ENCODE data around the gene EML4. TPM values are rescaled to one million over a fixed set of nuclear protein-coding genes. Genes with fewer than 3 reads are reported as not detected.

The EML4 gene
- total RNA-seq, 3 donors from 2014 or later (not counting 1 experiment from before 2014, with no cell fraction given): 88.4 to 136 (median 91.5) TPM

GRCh38 chr2:42288811-42289210 is 119.7 kb downstream of the EML4 start:
- Mint-ChIP-seq H3K27me3 (ENCODE audit: low read depth in 2 of 2) (no peaks in the 10 kb centered on the region), H3K4me1 (peaks cover 0 to 4% of the 10 kb centered on the region in 2 donors), H3K4me3 (no peak overlapping the region), H3K27ac (no peak overlapping the region), H3K36me3 (no peaks in the 10 kb centered on the region), H3K9me3 (no peaks in the 10 kb centered on the region)
- Histone ChIP-seq H3K4me1 (ENCODE audit: control insufficient read depth, insufficient read depth, low read length) (no peaks in the 10 kb centered on the region), H3K27me3 (ENCODE audit: control insufficient read depth, insufficient read depth, low read length) (no peaks in the 10 kb centered on the region), H3K9me3 (ENCODE audit: control insufficient read depth, insufficient read depth, low read length) (no peaks in the 10 kb centered on the region), H3K27ac (ENCODE audit: low read length) (no peak overlapping the region), H3K4me3 (ENCODE audit: low read length) (no peak overlapping the region), H3K36me3 (ENCODE audit: control insufficient read depth, insufficient read depth, low read length) (peaks cover 69% of the 10 kb centered on the region)
- WGBS (ENCODE audit: insufficient coverage): no CpG with 5 or more reads among the region's 1 CpG
- intact Hi-C loops (cut with micrococcal nuclease): no loop called here
- DNase-seq: no peak
- no peak for ATAC-seq
- no peak for TF ChIP-seq CTCF (IDR thresholded peaks at IDR 0.05)

GRCh38 chr2:42289222-42289621 is 120.1 kb downstream of the EML4 start:
- Mint-ChIP-seq H3K9me3 (no peaks in the 10 kb centered on the region), H3K4me3 (no peak overlapping the region), H3K27me3 (ENCODE audit: low read depth in 2 of 2) (no peaks in the 10 kb centered on the region), H3K36me3 (no peaks in the 10 kb centered on the region), H3K27ac (no peak overlapping the region), H3K4me1 (peaks cover 0 to 4% of the 10 kb centered on the region in 2 donors)
- no peak for ATAC-seq
- intact Hi-C loops (cut with micrococcal nuclease): no loop called here
- Histone ChIP-seq H3K4me3 (ENCODE audit: low read length) (no peak overlapping the region), H3K36me3 (ENCODE audit: control insufficient read depth, insufficient read depth, low read length) (peaks cover 65% of the 10 kb centered on the region), H3K9me3 (ENCODE audit: control insufficient read depth, insufficient read depth, low read length) (no peaks in the 10 kb centered on the region), H3K27ac (ENCODE audit: low read length) (no peak overlapping the region), H3K4me1 (ENCODE audit: control insufficient read depth, insufficient read depth, low read length) (no peaks in the 10 kb centered on the region), H3K27me3 (ENCODE audit: control insufficient read depth, insufficient read depth, low read length) (no peaks in the 10 kb centered on the region)
- DNase-seq: no peak
- TF ChIP-seq CTCF (IDR thresholded peaks at IDR 0.05): no peak
- 41% methylated on average over 4 of the region's 4 CpGs for WGBS (ENCODE audit: insufficient coverage)

GRCh38 chr2:42290005-42290404 is 120.9 kb downstream of the EML4 start:
- H3K4me3 Mint-ChIP-seq: no peak overlapping the region
- Histone ChIP-seq H3K9me3 (ENCODE audit: control insufficient read depth, insufficient read depth, low read length) (no peaks in the 10 kb centered on the region), H3K27me3 (ENCODE audit: control insufficient read depth, insufficient read depth, low read length) (no peaks in the 10 kb centered on the region), H3K4me1 (ENCODE audit: control insufficient read depth, insufficient read depth, low read length) (no peaks in the 10 kb centered on the region), H3K4me3 (ENCODE audit: low read length) (no peak overlapping the region), H3K27ac (ENCODE audit: low read length) (no peak overlapping the region), H3K36me3 (ENCODE audit: control insufficient read depth, insufficient read depth, low read length) (peaks cover 60% of the 10 kb centered on the region)
- intact Hi-C loops (cut with micrococcal nuclease): no loop called here
- no peak for TF ChIP-seq CTCF (IDR thresholded peaks at IDR 0.05)
- peaks cover 0 to 4% of the 10 kb centered on the region in 2 donors for H3K4me1 Mint-ChIP-seq
- no peaks in the 10 kb centered on the region for H3K27me3 Mint-ChIP-seq (ENCODE audit: low read depth in 2 of 2)
- WGBS (ENCODE audit: insufficient coverage): 96% methylated on average over 5 of the region's 8 CpGs
- no peaks in the 10 kb centered on the region for H3K9me3 Mint-ChIP-seq
- no peak overlapping the region for H3K27ac Mint-ChIP-seq
- no peak for DNase-seq
- ATAC-seq: no peak
- H3K36me3 Mint-ChIP-seq: no peaks in the 10 kb centered on the region

- Histone ChIP-seq H3K9me3 (ENCODE audit: control insufficient read depth, insufficient read depth, low read length) (no peaks in the 10 kb centered on the region), H3K4me3 (ENCODE audit: low read length) (no peak overlapping the region), H3K27me3 (ENCODE audit: control insufficient read depth, insufficient read depth, low read length) (no peaks in the 10 kb centered on the region), H3K27ac (ENCODE audit: low read length) (no peak overlapping the region), H3K4me1 (ENCODE audit: control insufficient read depth, insufficient read depth, low read length) (no peaks in the 10 kb centered on the region), H3K36me3 (ENCODE audit: control insufficient read depth, insufficient read depth, low read length) (peaks cover 51% of the 10 kb centered on the region)
- 93% methylated on average over 8 of the region's 8 CpGs for WGBS (ENCODE audit: insufficient coverage)
- no peak overlapping the region for H3K27ac Mint-ChIP-seq
- H3K9me3 Mint-ChIP-seq: no peaks in the 10 kb centered on the region
- intact Hi-C loops (cut with micrococcal nuclease): no loop called here
- peaks cover 18 to 20% of the 10 kb centered on the region in 2 donors for H3K4me1 Mint-ChIP-seq
- ATAC-seq (no peak), DNase-seq (no peak)
- no peaks in the 10 kb centered on the region for H3K27me3 Mint-ChIP-seq (ENCODE audit: low read depth in 2 of 2)
- H3K4me3 Mint-ChIP-seq: no peak overlapping the region
- no peak for TF ChIP-seq CTCF (IDR thresholded peaks at IDR 0.05)
- no peaks in the 10 kb centered on the region for H3K36me3 Mint-ChIP-seq
Measured at GRCh38 chr2:42293019-42293418, 123.9 kb downstream of the EML4 start.

Measured in natural killer cell (primary cell).